NCI-H1930 (cell line): Measurements from ENCODE around the gene CLEC3B.
"Not testable (repeated sequence)": the region's sequence is repeated elsewhere in the genome, so short reads cannot be mapped to it uniquely, and the experiment has no call there.

Experiments used
- DNase-seq, 2 experiments: peaks; one replicate each; lab custom pipeline; 2025; lab: John Stamatoyannopoulos, UW

The CLEC3B gene

GRCh38 chr3:45026038-45026437 lies at the start of gene CLEC3B:
Gene CLEC3B (plus strand): TSS chr3:45026303. CDS start chr3:45026363, 60 bp downstream.
- no peak for DNase-seq

DNA sequence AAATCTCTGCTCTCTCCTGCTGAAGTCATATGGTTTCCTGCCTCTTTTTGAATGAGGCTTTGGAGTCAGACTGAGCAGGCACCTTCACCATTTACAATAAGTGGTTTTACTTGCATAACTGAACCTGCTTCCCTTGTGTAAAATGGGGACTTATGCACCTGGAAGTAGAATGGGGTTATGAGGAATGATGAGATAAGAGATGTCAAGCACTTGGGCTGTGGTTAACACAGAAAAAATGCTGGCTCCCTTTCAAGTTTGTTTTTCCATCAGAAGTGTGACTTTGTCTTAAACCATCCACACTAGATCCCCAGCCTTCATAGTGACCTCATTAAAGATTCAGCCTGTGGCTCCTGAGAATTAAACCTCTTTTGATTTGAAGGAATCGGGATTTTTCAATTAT lies 44.9 kb upstream of the CLEC3B start:
- DNase-seq = no peak

- no peak for DNase-seq
These were observed 44.4 kb upstream of the CLEC3B start for GRCh38 chr3:44981751-44982150.

- DNase-seq = no peak
These were observed 43.3 kb upstream of the CLEC3B start for GRCh38 chr3:44982817-44983216.

- DNase-seq = no peak
These were observed 42.6 kb upstream of the CLEC3B start for GRCh38 chr3:44983484-44983941.

DNA sequence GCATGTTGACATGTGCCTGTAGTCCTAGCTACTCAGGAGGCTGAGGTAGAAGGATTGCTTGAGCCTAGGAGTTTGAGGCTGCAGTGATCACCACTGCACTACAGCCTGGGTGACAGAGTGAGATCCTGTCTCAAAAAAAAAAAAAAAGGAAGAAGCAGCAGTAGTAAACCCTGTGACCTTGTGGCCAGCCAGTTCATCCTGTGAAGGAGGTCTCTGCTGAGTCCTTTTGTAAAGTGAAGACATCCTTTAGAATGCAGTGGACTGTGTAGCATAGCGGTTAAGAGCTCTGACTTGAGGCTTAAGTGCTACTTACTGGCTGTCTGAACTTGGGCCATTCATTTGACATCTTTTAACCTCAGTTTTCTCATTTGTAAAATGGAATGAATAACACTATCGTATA lies 41.8 kb upstream of the CLEC3B start:
- no peak for DNase-seq

DNA sequence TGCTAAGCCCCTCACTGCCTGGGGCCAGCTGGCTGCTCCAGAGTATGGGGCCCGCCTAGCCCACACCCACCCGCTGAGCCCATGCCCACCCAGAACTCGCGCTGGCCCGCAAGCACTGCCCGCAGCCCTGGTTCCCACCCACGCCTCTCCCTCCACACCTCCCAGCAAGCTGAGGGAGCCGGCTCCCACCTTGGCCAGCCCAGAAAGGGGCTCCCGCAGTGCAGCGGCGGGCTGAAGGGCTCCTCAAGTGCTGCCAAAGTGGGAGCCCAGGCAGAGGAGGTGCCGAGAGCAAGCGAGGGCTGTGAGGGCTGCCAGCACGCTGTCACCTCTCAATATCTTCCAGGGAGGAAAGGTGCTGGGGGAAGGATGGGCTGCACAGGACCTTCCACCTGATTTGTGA lies 39.8 kb upstream of the CLEC3B start:
- DNase-seq = not testable (repeated sequence)

GRCh38 chr3:44987332-44987731 lies 38.8 kb upstream of the CLEC3B start:
- no peak for DNase-seq

GRCh38 chr3:44988073-44988472 lies 38.0 kb upstream of the CLEC3B start:
- DNase-seq = no peak

DNA sequence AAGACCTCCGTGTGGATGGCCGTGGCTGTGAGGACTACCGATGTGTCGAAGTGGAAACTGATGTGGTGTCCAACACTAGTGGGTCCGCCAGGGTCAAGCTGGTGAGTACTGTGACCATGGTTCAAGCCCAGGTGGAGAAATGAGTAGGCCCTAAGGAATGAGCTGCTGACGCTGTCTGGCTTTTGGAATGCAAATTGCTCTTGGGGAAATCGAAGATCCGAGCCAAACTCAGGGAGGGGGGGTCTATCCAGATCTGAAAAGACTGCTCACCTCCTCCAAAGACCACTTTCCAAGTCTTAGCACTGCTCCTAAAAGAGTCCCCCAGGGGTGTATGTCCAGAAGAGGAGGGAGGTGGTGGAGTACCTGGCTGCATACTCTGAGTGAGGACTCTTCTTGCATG lies 37.0 kb upstream of the CLEC3B start:
- no peak for DNase-seq

DNA sequence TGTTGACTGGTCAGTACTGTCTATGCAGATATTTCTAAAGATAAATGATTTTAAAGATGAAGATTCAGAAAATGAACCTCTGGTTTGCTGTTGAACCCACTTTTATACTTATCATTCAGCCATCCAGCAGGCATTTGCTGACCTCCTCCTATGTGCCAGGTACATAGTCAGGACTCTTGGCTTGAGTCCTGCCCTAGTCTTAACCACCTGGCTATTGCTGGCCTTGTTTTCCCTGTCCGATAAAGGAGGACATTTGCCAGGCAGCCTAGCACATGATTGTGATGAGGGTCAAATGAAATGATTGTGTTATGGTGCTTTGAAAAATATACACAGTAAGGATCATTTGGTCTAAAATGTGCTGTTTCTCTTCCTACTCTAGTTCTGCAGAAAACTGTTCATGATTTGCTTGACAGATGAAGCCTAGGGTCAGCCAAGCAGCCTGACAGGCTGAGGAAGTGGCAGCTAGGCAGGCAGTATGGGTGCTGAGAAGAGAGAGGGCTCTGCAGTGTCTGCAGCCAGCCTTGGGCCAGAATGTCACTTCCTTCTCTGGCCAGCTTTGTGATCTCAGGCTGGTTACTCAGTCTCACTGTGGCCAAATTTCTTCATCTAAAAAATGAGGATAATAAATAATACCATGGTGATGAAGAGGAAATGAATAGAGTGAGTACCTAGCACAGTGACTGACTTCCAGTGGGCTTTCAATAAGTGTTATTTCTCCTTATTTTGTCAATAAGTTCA lies 36.3 kb upstream of the CLEC3B start:
- DNase-seq = no peak

GRCh38 chr3:44991326-44991725 lies 34.8 kb upstream of the CLEC3B start:
- no peak for DNase-seq

- no peak for DNase-seq
These were observed 33.3 kb upstream of the CLEC3B start for GRCh38 chr3:44992555-44993470.

GRCh38 chr3:44993471-44994205 lies 32.5 kb upstream of the CLEC3B start:
- no peak for DNase-seq

- DNase-seq = peak in 1 of 2 experiments; percentile 27
These were observed 30.8 kb upstream of the CLEC3B start for GRCh38 chr3:44995142-44995770.

- no peak for DNase-seq
These were observed 29.5 kb upstream of the CLEC3B start for GRCh38 chr3:44996556-44996969.

DNA sequence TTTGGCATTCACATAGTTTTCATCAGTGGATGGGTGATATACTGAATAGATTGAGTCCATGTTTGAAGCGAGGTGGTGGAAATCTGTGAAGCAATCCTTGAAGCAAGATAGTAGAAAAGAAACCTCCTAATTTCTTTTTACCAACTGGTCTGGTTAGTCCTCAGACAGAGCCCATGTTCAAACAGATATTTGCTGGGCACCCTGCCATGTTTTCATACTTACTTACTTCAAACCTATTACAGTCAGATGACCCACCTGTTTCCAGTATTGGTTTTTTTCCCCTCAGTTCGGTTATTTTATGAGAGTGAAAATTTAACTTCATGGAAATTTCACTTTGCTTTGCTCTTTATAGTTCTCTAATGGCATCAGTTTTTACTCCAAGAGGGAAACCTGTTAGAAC lies 26.3 kb upstream of the CLEC3B start:
- no peak for DNase-seq

DNA sequence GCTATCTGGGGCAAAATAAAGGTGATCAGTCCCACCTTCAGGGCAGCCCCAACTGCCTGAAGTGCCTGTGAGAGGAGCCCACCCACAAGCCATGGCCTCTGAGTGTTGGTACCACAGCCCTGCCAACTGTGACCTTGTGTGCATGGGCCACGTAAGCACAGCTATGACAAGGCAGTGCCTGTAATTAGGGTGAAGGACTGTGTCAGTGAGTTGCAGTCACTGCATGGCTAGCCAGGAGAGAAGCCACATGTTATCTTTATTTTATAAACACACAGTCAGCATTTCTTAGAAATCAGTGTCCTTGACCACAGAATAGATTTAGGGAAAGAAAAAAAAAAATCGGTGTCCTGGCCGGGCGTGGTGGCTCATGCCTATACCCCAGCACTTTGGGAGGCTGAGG lies 25.3 kb upstream of the CLEC3B start:
- no peak for DNase-seq

GRCh38 chr3:45001738-45002137 lies 24.4 kb upstream of the CLEC3B start:
- no peak for DNase-seq

DNA sequence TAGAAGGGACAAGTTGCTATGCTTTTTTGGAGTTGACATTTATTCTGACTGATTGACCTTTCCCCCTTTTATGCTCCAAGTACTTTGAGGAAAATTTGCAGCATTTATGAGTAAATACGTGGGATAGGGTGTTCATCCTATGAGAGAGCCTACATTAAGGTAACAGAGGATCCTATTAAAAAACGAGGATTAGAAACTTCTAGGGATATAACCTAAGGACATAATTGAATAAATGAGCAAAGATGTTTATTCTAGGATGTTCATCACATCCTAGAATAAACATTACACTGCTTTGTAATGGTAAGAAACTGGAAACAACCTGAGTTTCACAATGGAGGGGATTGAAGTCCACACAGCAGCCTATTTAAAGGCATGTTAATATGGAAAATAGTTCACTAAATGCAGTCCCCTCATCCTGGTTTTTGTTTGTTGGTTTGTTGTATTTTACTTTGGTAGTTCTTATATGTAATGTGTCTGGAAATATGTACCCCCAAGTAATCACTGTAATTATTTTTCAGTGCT lies 23.9 kb upstream of the CLEC3B start:
- no peak for DNase-seq

GRCh38 chr3:45002720-45003119 lies 23.4 kb upstream of the CLEC3B start:
- no peak for DNase-seq

DNA sequence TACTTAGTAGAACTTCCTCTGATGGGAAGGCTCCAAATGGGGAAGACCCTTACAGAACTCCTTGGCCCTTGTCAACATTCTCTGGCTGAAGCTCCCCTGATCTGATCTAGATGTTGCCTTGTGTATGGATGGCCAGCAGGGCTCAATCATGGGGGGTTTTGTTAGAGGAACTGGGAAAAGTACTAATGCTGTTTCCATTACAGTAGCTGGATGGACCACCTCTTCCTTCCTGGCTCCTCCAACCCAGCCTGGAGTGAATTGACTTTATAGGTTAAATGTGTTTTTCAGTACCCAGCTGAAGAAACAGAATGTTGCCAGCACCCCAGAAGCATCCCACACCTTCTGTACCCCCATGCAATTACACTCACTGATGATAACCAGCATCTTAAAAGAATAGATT lies 22.7 kb upstream of the CLEC3B start:
- DNase-seq = no peak
